Neural progenitor cell (in vitro differentiated cells): Measurements from ENCODE around the gene ZNF277.

Experiments
- CTCF ChIP-seq: fragments of 200-600 bp; sonication (generic); IDR thresholded peaks from 2 replicates; pipeline ENCODE4 v1.5.1; 2017; ENCODE audit warnings: antibody characterized with exemption, mild to moderate bottlenecking
- EZH2 ChIP-seq: fragments of 200-600 bp; sonication (generic); IDR thresholded peaks from 2 replicates; pipeline ENCODE4 v1.6.1; 2017; ENCODE audit warnings: antibody characterized with exemption, mild to moderate bottlenecking, moderate library complexity
- EZH2phosphoT487 ChIP-seq: fragments of 200-600 bp; sonication (generic); IDR thresholded peaks from 2 replicates; pipeline ENCODE4 v1.6.1; 2017; ENCODE audit warnings: antibody characterized with exemption

- TF ChIP-seq CTCF (no peak), EZH2 (no peak), EZH2phosphoT487 (no peak)
Observed at GRCh38 chr7:112257073-112257472, 50.6 kb downstream of the ZNF277 start.
